ENCODE results near the gene MRPS27. TPM values are rescaled to one million over a fixed set of nuclear protein-coding genes. Genes with fewer than 3 reads are reported as not detected.

The MRPS27 gene
- total and polyA plus RNA-seq, 2 of the 13 experiments (the other 11 are each of a cell fraction or from before 2014, with no cell fraction given) = 71.8 to 115 TPM

- TF ChIP-seq UBTF (CRISPR knock-in tag; IDR thresholded peaks at IDR 0.05) = peak; percentile 99
- peak; percentile 91 for TF ChIP-seq HIVEP1 (CRISPR knock-in tag; IDR thresholded peaks at IDR 0.05)
- peak; percentile 85 for TF ChIP-seq ZNF329 (CRISPR knock-in tag; IDR thresholded peaks at IDR 0.05; ENCODE audit: low read depth)
- peak; percentile 70; the same call in 1 of the 2 replicates for TF ChIP-seq ZNF607 (CRISPR knock-in tag; IDR thresholded peaks at IDR 0.05; ENCODE audit: borderline replicate concordance)
- peak; percentile 73; the same call in 1 of the 2 replicates for TF ChIP-seq ZNF605 (CRISPR knock-in tag; IDR thresholded peaks at IDR 0.05)
- TF ChIP-seq SP2 (CRISPR knock-in tag; IDR thresholded peaks at IDR 0.05) = peak; percentile 85
- 0 out of 2 replicates have a peak, but pooled peaks have one; percentile 65 for TF ChIP-seq ZFYVE20 (CRISPR knock-in tag; IDR thresholded peaks at IDR 0.05; ENCODE audit: borderline replicate concordance, low read depth)
- TF ChIP-seq SMARCE1 (IDR thresholded peaks at IDR 0.05; ENCODE audit: borderline replicate concordance) = no peak
- 0 out of 2 replicates have a peak, but pooled peaks have one; percentile 53 for TF ChIP-seq NCOA1 (CRISPR knock-in tag; IDR thresholded peaks at IDR 0.05)
- TF ChIP-seq ZNF792 (CRISPR knock-in tag; IDR thresholded peaks at IDR 0.05) = peak; percentile 35; the same call in 1 of the 2 replicates
- TF ChIP-seq ZNF256 (CRISPR knock-in tag; conservative IDR thresholded peaks at IDR 0.05) = no peak
- no peak; the same call in 1 of the 2 replicates for TF ChIP-seq CBX5 (CRISPR knock-in tag; IDR thresholded peaks at IDR 0.05; ENCODE audit: borderline replicate concordance)
- peak; percentile 88 for TF ChIP-seq MXD3 (CRISPR knock-in tag; IDR thresholded peaks at IDR 0.05)
- peak; percentile 98 for TF ChIP-seq FOXC1 (CRISPR knock-in tag; IDR thresholded peaks at IDR 0.05; ENCODE audit: borderline replicate concordance)
- TF ChIP-seq ZNF770 (CRISPR knock-in tag; IDR thresholded peaks at IDR 0.05) = peak; percentile 56; the same call in 1 of the 2 replicates
- TF ChIP-seq ZNF337 (CRISPR knock-in tag; IDR thresholded peaks at IDR 0.05; ENCODE audit: borderline replicate concordance, low read depth) = no peak
- peak; percentile 84; the same call in 1 of the 2 replicates for TF ChIP-seq ZNF782 (CRISPR knock-in tag; IDR thresholded peaks at IDR 0.05; ENCODE audit: borderline replicate concordance)
- TF ChIP-seq ARID3A (IDR thresholded peaks at IDR 0.05; ENCODE audit: low read depth, low read length) = no peak
- no peak; the same call in 1 of the 2 replicates for TF ChIP-seq NR2F2 (IDR thresholded peaks at IDR 0.05; ENCODE audit: borderline replicate concordance, low read depth)
- TF ChIP-seq NFYB (CRISPR knock-in tag; IDR thresholded peaks at IDR 0.05) = peak; percentile 89
- no peak for TF ChIP-seq CHD4 (IDR thresholded peaks at IDR 0.05; ENCODE audit: borderline replicate concordance, low read length)
- TF ChIP-seq HDAC1 (CRISPR knock-in tag; IDR thresholded peaks at IDR 0.05) = peak; percentile 94
Observed at GRCh38 chr5:72307968-72308852, 11.8 kb downstream of the MRPS27 start (continued).

Data from HepG2 (cell line).